Adrenal gland (tissue), 5 donors: Measurements from ENCODE around the gene SLC7A9.
"Not testable (repeated sequence)": the region's sequence is repeated elsewhere in the genome, so short reads cannot be mapped to it uniquely, and the experiment has no call there.

Experiments used
- POLR2A ChIP-seq, 2 donors: fragments of 450-650 bp; IDR thresholded peaks; one replicate each; pipeline ENCODE4 v1.6.1; 2017; ENCODE audit warnings: antibody characterized with exemption in 2 of 2, mild to moderate bottlenecking in 2 of 2, moderate library complexity in 1 of 2
- TF ChIP-seq, protein P1 (sequence below), 6 experiments: fragments of 450-650 bp in 4 of 6; fragments of 200-600 bp in 2 of 6; sonication (generic) in 1 of 6; IDR thresholded peaks; 1 replicate in 5 of 6; 2 replicates in 1 of 6; pipeline versions ENCODE4 v1.5.1 to v1.8.0; 2016 to 2021; ENCODE audit warnings: antibody characterized with exemption in 6 of 6, mild to moderate bottlenecking in 2 of 6, moderate library complexity in 1 of 6
- donor health status: DM: no; HTN: no; CAD: no.

DNA sequence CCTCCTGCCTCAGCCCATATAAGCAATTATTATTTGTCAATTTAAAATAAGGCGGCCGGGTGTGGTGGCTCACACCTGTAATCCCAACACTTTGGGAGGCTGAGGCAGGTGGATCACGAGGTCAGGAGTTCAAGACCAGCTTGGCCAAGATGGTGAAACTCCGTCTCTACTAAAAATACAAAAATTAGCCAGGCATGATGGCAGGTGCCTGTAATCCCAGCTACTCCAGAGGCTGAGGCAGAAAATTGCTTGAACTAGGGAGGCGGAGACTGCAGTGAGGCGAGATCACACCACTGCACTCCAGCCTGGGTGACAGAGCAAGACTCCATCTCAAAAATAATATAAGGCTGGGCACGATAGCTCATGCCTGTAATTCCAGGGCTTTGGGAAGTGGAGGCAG is 12.7 kb downstream of the SLC7A9 start:
- TF ChIP-seq, protein P1, sequence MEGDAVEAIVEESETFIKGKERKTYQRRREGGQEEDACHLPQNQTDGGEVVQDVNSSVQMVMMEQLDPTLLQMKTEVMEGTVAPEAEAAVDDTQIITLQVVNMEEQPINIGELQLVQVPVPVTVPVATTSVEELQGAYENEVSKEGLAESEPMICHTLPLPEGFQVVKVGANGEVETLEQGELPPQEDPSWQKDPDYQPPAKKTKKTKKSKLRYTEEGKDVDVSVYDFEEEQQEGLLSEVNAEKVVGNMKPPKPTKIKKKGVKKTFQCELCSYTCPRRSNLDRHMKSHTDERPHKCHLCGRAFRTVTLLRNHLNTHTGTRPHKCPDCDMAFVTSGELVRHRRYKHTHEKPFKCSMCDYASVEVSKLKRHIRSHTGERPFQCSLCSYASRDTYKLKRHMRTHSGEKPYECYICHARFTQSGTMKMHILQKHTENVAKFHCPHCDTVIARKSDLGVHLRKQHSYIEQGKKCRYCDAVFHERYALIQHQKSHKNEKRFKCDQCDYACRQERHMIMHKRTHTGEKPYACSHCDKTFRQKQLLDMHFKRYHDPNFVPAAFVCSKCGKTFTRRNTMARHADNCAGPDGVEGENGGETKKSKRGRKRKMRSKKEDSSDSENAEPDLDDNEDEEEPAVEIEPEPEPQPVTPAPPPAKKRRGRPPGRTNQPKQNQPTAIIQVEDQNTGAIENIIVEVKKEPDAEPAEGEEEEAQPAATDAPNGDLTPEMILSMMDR (IDR thresholded peaks at IDR 0.05), result not testable (repeated sequence)
- not testable (repeated sequence) for TF ChIP-seq POLR2A (IDR thresholded peaks at IDR 0.05)
